Measurements from ENCODE around the gene MED23. TPM values are rescaled to one million over a fixed set of nuclear protein-coding genes. Genes with fewer than 3 reads are reported as not detected.
"Not testable (repeated sequence)": the region's sequence is repeated elsewhere in the genome, so short reads cannot be mapped to it uniquely, and the experiment has no call there.

Gene MED23
- total and polyA plus RNA-seq, 2 donors (not counting 1 experiment from before 2014, with no cell fraction given), result 25.1 to 27.4 TPM

DNA sequence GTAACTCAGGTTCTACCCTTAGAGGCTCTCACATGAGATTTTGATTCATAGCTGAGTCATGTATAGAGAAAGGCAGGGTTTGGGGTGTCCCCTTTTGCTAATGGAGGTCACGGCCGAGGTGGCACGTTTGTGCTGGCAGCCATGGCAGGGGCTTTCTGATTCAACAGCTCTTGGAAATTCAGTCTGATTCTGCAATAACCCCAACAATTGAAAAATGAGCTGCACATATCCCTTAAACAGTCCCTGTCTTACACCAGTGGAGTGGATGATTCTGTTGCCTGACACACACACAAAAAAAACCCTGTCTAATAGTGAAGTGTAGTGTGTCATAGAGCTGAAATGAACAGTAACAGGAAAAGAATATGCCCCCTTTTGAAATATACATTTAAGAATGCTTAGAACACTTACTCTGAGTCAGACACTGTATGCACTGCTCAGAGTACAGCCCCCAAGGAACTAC lies 95.4 kb downstream of the MED23 start:
- H3K4me3 ChIP-seq (replicated peaks in 1 of 4; ENCODE audit: control extremely low read depth in 1 of 4, insufficient read depth in 1 of 4, low read depth in 3 of 4, low read length in 4 of 4), result no peak overlapping the region
- no peaks in the 10 kb centered on the region for H3K79me2 ChIP-seq (ENCODE audit: control insufficient read depth, insufficient read depth, low read length)
- no peak overlapping the region for H2AFZ ChIP-seq (ENCODE audit: low read length)
- no peak overlapping the region for H3K9ac ChIP-seq (ENCODE audit: insufficient read depth, low read length)
- H3K4me1 ChIP-seq (ENCODE audit: control insufficient read depth, extremely low read depth, insufficient read depth, low read length), result no peaks in the 10 kb centered on the region
- H3K36me3 ChIP-seq (ENCODE audit: control insufficient read depth, insufficient read depth, low read length), result no peaks in the 10 kb centered on the region
- no peaks in the 10 kb centered on the region for H3K9me3 ChIP-seq (ENCODE audit: control insufficient read depth, insufficient read depth, low read depth, low read length)
- peaks cover 1% of the 10 kb centered on the region for H3K27me3 ChIP-seq (ENCODE audit: control insufficient read depth, insufficient read depth, low read length)
- H4K20me1 ChIP-seq (ENCODE audit: control insufficient read depth, extremely low read depth, insufficient read depth, low read length), result no peaks in the 10 kb centered on the region
- H3K4me2 ChIP-seq (ENCODE audit: extremely low read depth, insufficient read depth, low read length), result no peak overlapping the region
- no peak overlapping the region for H3K27ac ChIP-seq (ENCODE audit: insufficient read depth, low read length)
- TF ChIP-seq, protein P1, sequence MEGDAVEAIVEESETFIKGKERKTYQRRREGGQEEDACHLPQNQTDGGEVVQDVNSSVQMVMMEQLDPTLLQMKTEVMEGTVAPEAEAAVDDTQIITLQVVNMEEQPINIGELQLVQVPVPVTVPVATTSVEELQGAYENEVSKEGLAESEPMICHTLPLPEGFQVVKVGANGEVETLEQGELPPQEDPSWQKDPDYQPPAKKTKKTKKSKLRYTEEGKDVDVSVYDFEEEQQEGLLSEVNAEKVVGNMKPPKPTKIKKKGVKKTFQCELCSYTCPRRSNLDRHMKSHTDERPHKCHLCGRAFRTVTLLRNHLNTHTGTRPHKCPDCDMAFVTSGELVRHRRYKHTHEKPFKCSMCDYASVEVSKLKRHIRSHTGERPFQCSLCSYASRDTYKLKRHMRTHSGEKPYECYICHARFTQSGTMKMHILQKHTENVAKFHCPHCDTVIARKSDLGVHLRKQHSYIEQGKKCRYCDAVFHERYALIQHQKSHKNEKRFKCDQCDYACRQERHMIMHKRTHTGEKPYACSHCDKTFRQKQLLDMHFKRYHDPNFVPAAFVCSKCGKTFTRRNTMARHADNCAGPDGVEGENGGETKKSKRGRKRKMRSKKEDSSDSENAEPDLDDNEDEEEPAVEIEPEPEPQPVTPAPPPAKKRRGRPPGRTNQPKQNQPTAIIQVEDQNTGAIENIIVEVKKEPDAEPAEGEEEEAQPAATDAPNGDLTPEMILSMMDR (conservative IDR thresholded peaks at IDR 0.05 in 1 of 2, IDR thresholded peaks at IDR 0.05 in 1 of 2; ENCODE audit: low read depth in 1 of 2, low read length in 2 of 2), result no peak
- no peak for TF ChIP-seq EZH2 (IDR thresholded peaks at IDR 0.05; ENCODE audit: low read length, missing control alignments)
- no peak for DNase-seq (ENCODE audit: low read depth in 2 of 2)

DNA sequence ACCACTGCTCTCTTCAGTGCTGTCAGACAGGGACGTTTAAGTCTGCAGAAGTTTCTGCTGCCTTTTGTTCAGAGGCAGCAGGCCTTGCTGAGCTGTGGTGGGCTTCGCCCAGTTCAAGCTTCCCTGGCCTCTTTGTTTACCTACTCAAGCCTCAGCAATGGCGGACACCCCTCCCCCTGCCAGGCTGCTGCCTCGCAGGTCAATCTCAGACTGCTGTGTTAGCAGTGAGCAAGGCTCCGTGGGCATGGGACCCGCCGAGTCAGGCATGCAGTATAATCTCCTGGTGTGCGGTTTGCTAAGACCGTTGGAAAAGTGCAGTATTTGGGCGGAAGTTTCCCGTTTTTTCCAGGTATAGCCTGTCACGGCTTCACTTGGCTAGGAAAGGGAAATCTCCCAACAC lies 96.4 kb downstream of the MED23 start:
- H3K4me1 ChIP-seq (ENCODE audit: control insufficient read depth, extremely low read depth, insufficient read depth, low read length); H3K9me3 ChIP-seq (ENCODE audit: control insufficient read depth, insufficient read depth, low read depth, low read length); H2AFZ ChIP-seq (ENCODE audit: low read length); DNase-seq (ENCODE audit: low read depth in 2 of 2); H3K36me3 ChIP-seq (ENCODE audit: control insufficient read depth, insufficient read depth, low read length); H3K4me2 ChIP-seq (ENCODE audit: extremely low read depth, insufficient read depth, low read length); H4K20me1 ChIP-seq (ENCODE audit: control insufficient read depth, extremely low read depth, insufficient read depth, low read length); H3K27me3 ChIP-seq (ENCODE audit: control insufficient read depth, insufficient read depth, low read length); H3K79me2 ChIP-seq (ENCODE audit: control insufficient read depth, insufficient read depth, low read length); H3K27ac ChIP-seq (ENCODE audit: insufficient read depth, low read length); H3K9ac ChIP-seq (ENCODE audit: insufficient read depth, low read length); H3K4me3 ChIP-seq (replicated peaks in 1 of 4; ENCODE audit: control extremely low read depth in 1 of 4, insufficient read depth in 1 of 4, low read depth in 3 of 4, low read length in 4 of 4): not testable (repeated sequence)

DNA sequence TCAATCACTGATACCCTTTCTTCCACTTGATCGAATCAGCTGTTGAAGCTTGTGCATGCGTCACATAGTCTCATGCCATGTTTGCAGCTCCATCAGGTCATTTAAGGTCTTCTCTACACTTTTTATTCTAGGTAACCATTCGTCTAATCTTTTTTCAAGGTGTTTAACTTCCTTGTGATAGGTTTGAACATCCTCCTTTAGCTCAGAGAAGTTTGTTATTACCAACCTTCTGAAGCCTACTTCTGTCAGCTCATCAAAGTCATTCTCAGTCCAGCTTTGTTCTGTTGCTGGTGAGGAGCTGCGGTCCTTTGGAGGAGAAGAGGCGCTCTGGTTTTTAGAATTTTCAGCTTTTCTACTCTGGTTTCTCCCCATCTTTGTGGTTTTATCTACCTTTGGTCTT lies 97.1 kb downstream of the MED23 start:
- H3K4me2 ChIP-seq (ENCODE audit: extremely low read depth, insufficient read depth, low read length); DNase-seq (ENCODE audit: low read depth in 2 of 2); H3K27ac ChIP-seq (ENCODE audit: insufficient read depth, low read length): not testable (repeated sequence)

DNA sequence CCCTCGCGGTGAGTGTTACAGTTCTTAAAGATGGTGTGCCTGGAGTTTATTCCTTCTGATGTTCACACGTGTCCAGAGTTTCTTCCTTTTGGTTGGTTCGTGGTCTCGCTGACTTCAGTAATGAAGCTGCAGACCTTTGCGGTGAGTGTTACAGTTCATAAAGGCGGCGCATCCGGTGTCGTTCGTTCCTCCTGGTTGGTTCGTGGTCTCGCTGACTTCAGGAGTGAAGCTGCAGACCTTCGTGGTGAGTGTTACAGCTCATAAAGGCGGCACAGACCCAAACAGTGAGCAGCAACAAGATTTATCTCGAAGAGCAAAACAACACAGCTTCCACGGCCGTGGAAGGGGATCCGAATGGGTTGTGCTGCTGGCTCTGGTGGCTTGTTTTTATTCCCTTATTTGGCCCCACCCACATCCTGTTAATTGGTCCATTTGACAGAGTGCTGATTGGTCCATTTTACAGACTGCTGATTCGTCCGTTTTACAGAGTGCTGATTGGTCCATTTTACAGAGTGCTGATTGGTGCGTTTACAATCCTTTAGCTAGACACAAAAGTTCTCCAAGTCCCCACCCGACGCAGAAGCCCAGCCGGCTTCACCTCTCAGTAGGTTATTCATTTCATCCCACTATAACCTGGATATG lies 103.2 kb downstream of the MED23 start:
- no peak overlapping the region for H3K9ac ChIP-seq (ENCODE audit: insufficient read depth, low read length)
- no peaks in the 10 kb centered on the region for H3K9me3 ChIP-seq (ENCODE audit: control insufficient read depth, insufficient read depth, low read depth, low read length)
- DNase-seq (ENCODE audit: low read depth in 2 of 2), result no peak
- H3K79me2 ChIP-seq (ENCODE audit: control insufficient read depth, insufficient read depth, low read length), result no peaks in the 10 kb centered on the region
- no peak overlapping the region for H3K4me2 ChIP-seq (ENCODE audit: extremely low read depth, insufficient read depth, low read length)
- H3K4me3 ChIP-seq (replicated peaks in 1 of 4; ENCODE audit: control extremely low read depth in 1 of 4, insufficient read depth in 1 of 4, low read depth in 3 of 4, low read length in 4 of 4), result no peak overlapping the region
- no peak overlapping the region for H3K27ac ChIP-seq (ENCODE audit: insufficient read depth, low read length)
- H2AFZ ChIP-seq (ENCODE audit: low read length), result no peak overlapping the region
- H3K4me1 ChIP-seq (ENCODE audit: control insufficient read depth, extremely low read depth, insufficient read depth, low read length), result no peaks in the 10 kb centered on the region
- H3K27me3 ChIP-seq (ENCODE audit: control insufficient read depth, insufficient read depth, low read length), result no peaks in the 10 kb centered on the region
- H3K36me3 ChIP-seq (ENCODE audit: control insufficient read depth, insufficient read depth, low read length), result no peaks in the 10 kb centered on the region
- no peak for TF ChIP-seq EZH2 (IDR thresholded peaks at IDR 0.05; ENCODE audit: low read length, missing control alignments)
- TF ChIP-seq, protein P1 (conservative IDR thresholded peaks at IDR 0.05 in 1 of 2, IDR thresholded peaks at IDR 0.05 in 1 of 2; ENCODE audit: low read depth in 1 of 2, low read length in 2 of 2), result no peak
- H4K20me1 ChIP-seq (ENCODE audit: control insufficient read depth, extremely low read depth, insufficient read depth, low read length), result no peaks in the 10 kb centered on the region

More for the DNA sequence above, 97.1 kb downstream of the MED23 start:
- H3K4me1 ChIP-seq (ENCODE audit: control insufficient read depth, extremely low read depth, insufficient read depth, low read length); H3K9me3 ChIP-seq (ENCODE audit: control insufficient read depth, insufficient read depth, low read depth, low read length); H2AFZ ChIP-seq (ENCODE audit: low read length); H3K36me3 ChIP-seq (ENCODE audit: control insufficient read depth, insufficient read depth, low read length); H3K27me3 ChIP-seq (ENCODE audit: control insufficient read depth, insufficient read depth, low read length); H3K4me3 ChIP-seq (replicated peaks in 1 of 4; ENCODE audit: control extremely low read depth in 1 of 4, insufficient read depth in 1 of 4, low read depth in 3 of 4, low read length in 4 of 4); H3K9ac ChIP-seq (ENCODE audit: insufficient read depth, low read length); H4K20me1 ChIP-seq (ENCODE audit: control insufficient read depth, extremely low read depth, insufficient read depth, low read length); H3K79me2 ChIP-seq (ENCODE audit: control insufficient read depth, insufficient read depth, low read length): not testable (repeated sequence)

All from fibroblast of lung (primary cell).